GM21447 (cell line): ENCODE measurements around the gene BMP6.

Experiments used
- ATAC-seq: cut with Tn5 transposase; IDR thresholded peaks from one replicate; pipeline ENCODE4 v1.9.1; 2021; ENCODE audit not compliant: unreplicated experiment

Gene BMP6

DNA sequence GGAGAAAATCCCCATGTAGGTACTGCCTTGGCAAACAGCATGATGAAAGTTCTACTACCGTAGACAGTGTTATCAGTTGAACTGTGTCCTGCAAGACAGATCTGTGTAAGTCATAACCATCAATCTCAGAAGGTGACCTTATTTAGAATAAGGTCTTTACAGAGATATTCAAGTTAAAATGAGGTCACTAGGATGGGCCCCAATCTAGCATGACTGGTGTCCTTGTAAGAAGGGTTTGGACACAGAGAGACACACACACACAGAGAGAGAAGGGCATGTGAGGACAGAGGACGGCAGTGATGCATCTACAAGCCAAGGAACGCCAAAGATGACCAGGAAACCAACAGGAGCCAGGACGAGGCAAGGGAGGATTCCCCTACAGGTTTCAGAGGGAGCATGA lies 175.9 kb downstream of the BMP6 start:
- no peak for ATAC-seq

DNA sequence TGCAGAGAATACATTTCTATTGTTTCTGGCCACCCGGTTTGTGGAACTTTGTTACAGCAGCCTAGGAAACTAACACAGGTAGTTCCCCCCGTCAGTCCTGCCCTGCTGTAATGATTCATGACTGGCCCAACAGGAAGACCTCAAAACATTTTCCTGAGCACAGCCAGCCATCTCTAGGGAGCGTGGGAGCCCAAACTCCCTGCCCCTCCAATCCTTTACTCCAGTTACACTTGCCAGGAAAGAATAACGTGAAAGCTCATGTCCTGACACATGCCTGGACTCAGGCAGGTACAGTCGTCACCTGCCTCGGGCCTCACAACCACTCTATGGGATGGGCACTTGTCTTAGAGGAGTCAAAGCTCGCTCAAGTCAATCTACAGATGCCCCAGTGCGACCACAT lies 176.3 kb downstream of the BMP6 start:
- no peak for ATAC-seq

DNA sequence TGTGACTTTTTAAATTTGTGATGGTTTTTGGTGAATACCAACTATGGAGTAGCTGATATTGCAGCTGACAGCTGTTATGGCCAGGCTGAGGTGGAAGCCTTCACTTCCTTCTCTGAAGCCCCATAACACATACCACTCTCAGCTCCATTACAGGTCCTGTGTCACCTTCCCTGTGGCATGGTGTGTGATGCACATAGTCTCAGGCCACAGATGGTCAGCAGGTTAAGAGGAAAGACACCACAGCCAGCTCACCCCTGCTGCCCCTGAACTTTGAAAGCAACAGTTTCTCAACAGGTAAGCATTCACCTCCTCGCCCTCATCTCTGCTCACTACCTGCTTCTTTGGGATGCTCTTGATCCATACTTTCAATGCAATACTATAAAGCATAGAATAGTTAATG lies 177.0 kb downstream of the BMP6 start:
- ATAC-seq: no peak

DNA sequence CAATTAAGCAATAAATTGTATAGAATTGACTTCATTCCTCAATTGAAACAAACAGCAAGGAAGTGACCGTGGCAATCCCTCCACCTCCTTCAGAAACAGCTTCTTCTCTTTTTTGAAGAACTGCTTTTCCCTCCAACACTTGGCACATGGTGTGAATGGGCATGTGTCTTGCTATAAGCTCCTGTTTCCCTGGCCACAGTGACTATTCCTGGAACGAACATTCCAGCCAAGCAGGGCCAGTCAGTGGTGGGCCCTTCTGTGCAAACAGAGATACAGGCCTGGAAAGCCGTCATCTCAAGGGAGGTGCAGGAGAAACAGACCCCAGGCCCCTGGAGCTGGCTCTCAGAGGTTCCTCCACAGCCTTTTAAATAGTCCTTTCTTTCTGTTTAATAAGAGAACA lies 177.8 kb downstream of the BMP6 start:
- no peak for ATAC-seq

DNA sequence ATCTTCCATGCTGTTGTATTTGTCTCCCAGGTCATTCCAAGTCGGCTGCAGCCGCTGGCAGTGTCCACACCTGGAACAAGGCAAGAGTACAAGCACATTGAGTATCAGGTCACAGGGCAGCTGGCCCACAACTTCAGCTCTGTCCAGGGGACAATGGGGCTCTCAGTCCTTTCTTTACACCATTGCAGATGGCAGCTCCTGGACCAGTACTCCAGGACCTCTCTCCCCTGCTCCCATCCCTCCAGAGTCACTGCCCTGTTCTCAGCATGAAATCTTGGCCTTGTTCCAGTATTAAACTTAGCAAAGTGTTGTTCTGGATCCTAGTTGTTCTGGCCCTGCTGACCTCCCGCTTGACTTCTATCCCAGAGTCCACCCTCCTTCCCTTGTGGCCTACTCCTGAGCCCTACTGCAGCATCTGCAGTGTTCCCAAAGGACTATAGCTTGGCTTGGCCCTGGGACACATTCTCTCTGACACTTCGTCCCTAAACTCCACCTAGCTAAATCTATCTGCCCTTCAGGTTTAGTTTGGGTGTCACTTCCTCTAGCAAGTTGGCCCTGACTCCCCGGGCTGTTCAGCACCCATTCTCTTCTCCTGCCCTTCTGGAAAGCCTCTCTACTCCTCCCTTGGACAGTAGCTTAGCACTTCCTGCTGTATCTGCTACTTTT lies 178.9 kb downstream of the BMP6 start:
- no peak for ATAC-seq

DNA sequence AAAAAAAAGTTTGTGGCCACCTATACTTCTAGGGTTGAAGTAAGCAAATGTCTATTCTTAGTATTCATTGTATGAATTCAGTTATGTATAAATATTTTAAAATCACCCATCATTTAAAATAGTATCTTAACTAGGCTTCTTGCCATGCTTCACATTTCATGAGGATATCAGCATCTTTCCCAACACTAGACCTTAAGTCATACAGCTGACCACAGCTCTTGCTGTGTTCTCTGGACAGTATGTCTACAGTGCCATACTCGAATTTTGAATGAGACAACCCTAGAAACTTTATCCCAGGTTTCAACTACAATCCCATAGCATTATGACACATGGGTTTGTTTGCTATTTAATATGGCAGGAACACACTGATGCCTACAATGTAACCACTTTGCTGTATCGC lies 179.5 kb downstream of the BMP6 start:
- ATAC-seq: no peak

DNA sequence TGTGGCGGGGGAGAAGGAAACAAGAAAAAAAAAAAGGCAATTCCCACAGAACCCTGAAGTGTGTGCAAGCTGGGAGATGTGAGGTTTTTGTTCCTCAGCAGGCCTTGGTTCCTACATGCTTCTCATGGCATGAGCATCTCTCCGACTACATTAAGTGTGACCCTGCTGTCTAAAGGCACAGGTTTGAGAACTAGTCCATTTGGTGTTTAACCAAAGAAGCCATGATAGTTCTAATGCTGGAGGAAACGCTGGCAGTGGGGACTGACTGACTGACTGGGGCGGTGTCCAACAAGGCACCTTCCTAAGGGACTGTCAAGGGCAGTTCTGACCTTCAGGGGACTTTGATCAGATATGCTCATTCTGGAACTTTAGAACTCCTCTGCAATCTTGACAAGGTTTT lies 180.8 kb downstream of the BMP6 start:
- no peak for ATAC-seq

DNA sequence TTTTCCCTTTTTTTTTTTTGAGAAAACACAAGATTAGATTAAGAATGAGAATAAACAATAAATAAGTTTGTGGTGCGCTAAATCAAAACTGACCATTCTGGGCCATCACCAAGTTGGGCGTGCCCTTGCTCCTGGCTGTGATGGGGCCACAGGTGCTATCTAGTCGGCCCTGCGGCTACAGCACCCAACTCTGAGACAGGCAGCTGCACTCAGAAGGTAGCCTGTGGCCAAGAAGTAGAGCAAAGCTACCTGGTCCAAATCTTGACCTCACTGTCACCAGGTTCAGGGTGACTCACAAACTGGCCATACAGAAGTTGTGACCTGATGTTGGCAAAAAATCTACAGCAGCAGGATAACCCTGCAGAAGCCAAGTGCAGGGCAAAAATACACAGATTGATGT lies 181.3 kb downstream of the BMP6 start:
- no peak for ATAC-seq

DNA sequence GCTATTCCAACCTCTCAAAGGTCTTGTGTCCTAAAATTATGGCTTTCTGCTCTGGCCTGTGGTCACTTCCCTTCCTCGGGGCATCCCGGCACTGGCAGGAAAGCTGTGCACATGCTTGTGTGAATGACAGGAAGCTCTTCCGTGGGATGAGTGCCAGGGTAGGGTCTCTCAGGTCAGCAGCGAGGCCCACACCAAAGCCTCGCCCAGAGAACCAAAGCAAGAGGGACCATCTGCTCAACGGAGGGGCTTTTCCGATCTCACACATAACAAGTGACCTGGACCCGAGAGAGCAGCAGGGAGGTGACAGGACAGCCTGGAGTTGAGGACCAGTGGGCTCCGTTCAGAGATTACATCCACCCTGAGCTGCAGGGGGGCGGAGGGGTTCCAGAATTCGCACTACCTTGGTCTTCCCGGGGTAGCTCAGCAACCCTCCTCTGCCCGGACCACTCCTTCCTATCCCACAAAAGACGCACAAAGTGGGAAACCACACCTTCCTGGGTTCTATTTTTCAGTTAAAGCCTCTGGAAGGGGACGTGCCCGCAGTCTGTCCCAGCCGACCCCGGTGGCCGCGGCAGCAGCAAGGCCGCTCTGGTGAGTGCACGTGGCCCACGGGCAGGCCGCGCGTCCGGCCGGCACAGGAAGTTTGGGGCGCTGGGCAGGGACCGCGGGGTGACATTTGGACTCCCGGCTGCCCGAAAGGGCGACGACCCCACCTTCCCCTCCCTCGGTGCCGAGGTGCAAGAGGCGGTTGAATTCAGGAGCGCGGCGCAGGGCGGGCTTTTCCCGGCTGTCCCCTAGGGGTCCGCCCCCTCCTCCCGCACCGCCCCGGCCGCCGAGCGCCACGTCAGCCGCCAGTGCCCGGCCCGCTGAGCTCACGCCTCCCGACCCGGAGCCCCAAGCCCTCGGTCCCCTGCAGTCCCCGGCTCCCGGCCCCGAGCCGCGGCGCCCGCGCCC lies 183.7 kb downstream of the BMP6 start:
- peak; percentile 39 for ATAC-seq

DNA sequence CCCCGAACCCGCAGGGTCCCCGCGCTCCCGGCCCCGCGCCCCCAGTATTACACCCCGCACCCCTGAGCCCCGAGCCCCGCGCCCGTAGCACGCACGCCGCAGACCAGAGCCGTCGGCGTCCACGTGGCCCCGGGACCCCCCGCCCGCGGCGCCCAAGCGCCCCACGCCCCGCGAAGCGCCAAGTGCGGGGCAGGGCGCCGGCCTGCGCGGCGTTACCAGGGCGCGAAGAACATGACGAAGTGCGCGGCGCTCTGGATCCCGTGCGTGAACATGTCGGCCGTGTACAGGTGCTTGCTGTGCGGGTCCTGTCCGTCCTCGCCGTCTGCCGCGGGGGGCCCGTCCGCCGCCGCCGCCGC lies 184.4 kb downstream of the BMP6 start:
- ATAC-seq: peak; percentile 13

DNA sequence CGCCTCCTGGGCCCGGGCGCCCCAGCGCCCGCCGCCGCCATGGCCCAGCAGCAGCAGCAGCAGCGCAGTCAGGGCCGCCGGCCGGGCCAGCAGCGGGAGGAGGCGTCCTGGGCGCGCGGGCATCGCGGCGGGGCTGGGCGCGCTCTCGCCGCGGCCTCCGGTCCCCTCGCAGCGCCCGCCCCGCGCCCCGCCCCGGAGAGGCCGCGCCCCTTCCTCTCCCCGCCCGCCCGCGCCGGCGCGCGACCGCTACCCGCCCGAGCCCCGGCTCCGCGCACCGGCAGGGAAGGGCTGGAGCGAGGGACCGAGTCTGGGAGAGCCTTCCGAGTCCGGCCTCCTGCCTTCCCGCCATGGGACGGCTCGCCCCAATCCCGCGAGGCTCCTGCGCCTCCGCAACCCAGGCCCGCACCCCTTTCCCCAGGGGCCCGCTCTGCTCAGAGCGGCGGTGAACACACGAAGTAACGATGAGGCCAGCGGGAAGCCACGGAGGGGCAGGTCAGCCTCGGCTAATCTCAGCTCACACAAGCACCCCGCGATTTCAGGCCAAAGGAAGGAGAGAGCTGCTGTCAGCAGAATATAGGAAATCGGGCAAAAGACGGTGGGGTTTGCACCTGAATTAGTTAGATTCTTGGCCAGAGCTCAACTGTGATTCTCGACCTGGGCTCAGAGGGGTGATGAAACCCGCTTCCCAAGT lies 184.9 kb downstream of the BMP6 start, which contains the start of gene TXNDC5:
TXNDC5 (minus strand) TSS at position 135 of the 691 bp plus-strand sequence; CDS start at position 123, 12 bp downstream.
- ATAC-seq: peak; percentile 53

DNA sequence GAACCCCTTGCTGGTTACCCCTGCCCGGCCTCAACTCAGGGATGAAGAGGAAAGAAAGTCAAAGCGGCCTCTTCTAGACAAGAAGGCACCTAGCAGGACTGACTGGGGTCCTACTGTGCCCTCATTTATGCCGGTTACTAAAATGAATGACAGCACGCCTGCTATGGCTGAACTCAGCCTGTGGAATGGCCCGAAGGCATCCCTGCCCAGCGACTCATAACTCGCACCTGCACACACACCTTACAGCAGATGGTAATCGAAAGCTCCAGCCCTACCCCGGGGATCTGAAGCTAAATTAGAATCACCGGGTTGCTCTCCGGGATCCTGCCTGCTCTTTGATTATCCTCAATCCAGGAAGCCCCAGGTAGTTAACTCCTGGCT lies 185.4 kb downstream of the BMP6 start:
- ATAC-seq: no peak

DNA sequence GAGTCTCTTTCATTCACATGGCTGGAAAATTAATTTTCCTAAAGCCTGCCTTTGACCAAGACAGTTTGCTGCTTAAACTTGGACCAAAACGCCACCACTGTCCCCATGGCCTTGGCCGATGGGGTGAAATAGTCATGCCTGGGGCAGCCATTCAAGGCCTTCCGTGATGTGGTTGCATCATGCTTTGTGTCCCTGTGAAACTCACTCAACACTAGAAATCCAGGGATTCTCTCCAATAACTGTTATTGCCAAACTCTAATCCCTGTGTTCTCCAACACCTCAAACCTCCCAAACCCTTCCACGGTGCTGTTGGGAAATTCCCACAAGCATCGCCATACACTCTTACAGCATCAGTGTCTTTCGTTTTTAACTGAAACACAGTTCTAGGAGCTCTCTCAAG lies 186.1 kb downstream of the BMP6 start:
- no peak for ATAC-seq

DNA sequence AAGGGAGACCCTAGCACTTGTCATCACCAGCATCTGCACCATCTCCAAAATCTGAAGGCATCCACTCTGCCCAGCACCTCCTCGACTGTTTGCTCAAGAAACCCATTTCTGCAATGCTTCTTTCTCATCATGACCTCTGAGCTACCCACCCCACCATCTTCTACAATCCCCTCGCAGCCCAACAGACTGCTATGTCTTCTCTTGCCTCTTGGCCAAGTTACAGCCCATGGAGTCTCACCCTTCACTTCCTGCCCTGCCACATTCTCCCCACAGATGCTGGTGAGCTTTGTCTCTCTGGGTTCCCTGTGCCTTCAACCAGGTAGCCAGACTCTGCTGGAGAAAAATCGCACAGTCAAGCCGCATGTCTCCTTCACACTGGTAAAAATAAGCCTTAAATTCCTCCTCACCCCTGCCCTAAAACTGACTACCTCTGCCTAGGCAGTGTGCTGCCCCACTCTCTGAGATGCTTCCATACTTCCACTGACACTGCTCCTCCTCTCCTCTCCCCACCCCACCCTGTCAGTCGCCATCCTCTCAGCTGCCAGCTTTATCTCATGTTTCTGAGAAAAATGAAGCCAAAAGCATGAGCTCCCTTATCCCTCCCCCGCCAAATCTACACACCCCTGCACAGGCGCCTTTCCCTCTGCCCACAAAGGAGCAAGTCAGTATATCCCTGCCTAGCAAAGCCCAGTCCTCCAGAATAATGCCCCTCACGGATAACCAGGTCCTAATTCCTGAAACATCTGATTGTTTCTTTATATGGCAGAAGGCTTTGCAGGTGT lies 187.0 kb downstream of the BMP6 start:
- ATAC-seq: no peak

DNA sequence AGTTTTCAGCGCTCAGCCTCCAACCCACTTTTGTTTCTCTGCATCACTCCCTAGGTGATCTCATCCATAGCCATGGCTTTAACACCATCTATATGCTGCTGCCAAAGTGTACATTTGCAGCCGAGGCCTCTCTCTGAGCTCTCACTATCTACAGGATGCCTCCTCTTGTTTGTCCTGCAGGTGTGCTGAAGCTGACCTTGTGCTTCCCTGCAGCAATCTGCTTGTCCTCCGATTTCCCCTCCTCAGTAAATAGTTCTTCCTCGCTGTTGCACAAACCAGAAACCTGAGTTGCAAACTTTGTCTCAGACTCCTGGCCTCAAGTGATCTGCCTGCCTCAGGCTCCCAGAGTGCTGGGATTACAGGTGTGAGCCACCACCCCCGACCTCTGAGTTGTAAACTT lies 188.4 kb downstream of the BMP6 start:
- ATAC-seq: no peak

DNA sequence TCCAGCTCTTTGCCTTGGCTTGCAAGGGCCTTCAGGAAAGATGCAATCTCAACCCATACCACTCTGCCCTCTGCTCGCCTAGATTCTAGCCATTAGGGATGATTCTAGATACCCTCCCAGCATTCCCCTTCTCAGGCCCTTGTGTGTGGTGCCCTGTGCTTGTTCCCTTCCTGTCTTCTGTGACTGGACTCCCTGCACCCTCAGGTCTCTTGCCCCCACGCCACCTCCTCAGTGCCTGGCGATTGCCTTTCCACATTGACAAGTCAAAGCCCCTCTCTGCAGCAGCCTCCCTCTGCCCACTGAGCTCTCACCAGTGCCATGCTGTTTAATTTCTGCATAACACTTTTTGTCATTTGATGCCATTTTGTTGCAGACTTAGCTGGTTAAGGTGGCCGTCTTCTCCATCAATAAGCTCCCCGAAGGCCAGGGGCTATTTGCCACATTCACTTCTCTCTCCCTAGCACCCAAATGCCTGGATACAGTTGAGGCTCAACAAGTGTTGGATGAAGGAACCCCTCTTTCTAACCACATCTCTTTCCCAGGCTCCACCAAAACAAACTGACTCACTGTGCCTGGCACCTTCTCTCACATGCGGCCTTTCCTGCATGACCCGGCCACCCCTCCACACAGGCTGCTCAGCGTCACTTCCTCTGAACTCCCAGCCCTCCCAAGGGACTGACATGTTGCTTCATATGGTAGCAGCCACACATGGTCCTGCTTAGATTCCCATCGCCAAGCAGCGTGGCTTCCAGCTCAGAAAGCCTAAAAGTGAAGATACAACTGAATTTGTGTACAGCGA lies 189.3 kb downstream of the BMP6 start:
- no peak for ATAC-seq

DNA sequence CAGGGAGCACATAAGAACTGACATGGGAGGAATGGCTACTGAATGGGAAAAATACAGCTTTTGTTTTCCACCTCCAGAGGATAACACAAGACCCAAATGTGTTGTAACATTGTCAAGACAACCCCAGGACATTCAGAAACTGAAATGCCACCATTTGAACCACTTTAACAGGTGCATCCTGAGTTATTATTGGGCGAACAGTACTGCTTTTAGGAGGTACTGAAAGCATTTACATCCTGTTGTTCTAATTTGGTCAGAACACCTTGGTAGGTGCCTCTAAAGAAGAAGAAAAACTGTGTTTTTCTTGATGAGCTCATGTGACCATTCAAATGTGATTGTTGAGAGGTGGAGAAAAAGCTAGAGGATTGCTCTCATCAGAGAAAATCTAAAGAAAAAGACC lies 191.1 kb downstream of the BMP6 start:
- ATAC-seq: peak; percentile 89

DNA sequence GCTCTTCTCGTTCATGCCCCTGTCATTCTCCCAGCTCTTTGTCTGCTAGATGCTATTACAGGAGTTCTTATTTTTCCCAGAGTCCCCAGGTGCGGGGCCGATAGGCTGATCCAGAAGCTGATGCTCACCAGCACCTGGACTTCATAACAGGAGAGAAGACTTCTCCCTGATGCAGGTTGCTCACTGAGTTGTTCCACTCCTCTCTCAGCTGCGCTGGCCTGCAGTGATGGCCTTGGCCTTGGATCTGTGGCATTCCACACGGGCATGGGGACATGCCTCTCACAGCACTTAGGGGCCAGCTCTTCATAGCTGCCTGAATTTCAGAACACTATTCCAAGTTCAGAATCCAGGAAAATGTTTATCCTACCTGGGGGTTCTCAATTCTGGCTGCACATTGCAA lies 191.8 kb downstream of the BMP6 start:
- ATAC-seq: no peak

DNA sequence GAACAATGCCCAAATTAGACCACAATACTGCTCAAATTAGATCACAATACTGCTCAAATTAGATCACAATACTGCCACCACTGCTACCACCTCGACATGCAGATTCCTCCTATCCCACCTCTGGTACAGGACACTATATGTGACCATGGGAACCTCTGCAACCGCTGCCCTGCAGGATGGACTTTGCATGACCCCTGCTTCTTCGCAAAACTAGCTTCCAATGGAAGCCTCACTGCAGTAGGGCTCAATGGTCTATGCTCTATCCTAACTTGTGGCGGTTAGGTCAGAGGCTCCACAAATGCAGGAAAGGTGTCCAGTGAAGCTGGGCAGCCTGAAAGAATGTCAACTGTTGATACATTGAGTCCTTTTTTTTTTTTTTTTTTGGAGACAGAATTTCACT lies 192.5 kb downstream of the BMP6 start:
- ATAC-seq: no peak

DNA sequence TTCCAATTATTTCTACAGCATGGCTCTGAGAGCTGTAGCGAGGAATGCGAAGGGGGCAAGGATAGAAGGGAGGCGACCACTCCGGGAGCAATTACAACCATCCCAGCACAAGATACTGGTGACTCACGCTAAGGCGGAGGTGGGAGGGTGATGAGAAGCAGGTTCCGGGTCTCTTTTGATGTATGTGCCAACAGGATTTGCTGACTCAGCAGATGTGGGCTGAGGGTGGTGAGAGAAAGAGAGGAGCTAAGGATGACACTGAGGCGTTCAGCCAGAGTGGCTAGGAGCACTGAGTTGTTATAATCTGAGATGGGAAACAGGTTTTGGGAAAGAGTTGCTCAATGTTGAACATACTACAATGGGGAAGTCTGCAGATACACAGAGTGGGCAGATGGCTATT lies 194.0 kb downstream of the BMP6 start:
- no peak for ATAC-seq
